NCI-H2107 (cell line): ENCODE results near the gene SLC34A1.

Experiments
- DNase-seq: peaks from one replicate; lab custom pipeline; 2025; lab: John Stamatoyannopoulos, UW

The SLC34A1 gene

DNA sequence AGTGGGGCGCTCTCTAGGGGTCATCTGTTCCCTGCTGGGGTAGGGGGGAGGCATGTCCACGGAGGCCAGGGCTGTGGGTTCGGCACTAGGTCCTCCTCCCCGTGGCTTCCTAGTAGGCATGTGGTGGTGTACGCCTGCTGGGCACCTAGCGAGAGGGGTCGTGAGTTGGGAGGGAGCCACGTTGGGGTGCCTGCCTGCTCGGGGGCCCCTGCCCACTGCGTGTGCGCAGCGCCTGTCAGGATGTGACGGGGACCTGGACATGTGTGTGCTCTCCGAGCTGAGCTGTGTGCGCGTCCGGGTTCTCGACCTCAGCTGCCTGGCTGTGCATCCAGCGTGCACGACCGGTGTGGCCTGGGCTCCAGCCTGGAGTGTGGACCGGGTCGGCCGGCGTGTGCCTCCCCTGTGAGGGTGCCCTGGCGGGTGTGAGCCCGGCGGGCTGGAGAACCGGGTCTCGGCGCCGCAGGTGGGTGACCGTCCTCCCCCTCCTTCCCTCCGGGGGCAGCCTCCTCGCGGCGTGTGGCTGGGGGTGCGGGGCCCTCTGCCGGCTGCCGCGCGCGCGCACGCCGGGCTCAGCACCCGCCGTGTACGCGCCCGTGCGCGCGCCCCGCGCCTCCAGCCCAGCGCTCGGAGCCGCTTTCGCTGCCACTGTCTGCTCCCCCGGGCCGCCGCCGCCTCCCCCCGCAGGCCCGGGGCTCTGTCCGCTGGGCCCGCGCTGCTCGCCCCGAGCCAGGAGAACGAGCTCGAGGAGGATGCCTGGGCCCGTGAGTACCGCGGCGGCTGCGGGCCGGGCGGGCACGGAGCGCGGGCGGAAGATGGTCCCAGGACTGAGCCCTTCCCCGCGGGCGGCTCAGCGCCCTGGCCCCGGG lies 62.2 kb downstream of the SLC34A1 start, which contains the start of gene PRR7:
Gene PRR7, plus strand, starts transcription at position 615 of the 866 bp plus-strand sequence. CDS start 8,254 bp downstream, outside the sequence.
- no peak for DNase-seq

DNA sequence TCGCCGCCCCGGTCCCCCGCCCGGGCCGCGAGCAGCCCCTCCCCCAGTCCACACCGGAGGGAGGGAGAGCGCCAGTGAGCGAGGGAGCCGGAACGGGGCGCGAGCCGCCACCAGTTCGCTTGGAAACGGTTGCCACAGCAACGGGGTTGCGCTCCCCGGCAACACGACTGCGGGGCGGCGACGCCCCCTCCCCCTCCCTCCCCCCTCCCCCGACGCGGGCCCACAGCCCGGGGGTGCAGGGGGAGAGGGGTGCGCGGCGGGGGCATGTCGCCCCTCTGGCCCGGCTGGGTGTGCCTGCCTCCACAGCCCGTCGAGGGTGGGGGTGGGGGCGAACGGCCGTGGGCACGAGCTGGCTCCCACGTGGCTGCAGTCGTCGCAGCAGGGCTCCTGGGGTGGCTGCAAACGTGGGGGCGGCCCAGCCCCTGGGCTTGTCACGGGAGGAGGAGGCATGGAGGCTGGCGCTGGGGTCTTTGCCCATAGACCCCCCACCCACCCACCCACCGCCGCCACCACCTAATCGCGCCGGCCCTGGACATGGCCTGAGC lies 62.9 kb downstream of the SLC34A1 start:
- no peak for DNase-seq

- DNase-seq = no peak
Measured at GRCh38 chr5:177447611-177448243, 63.5 kb downstream of the SLC34A1 start.
